ENCODE results near the gene WDR47.

The WDR47 gene

GRCh38 chr1:108976658-108977057, 65.2 kb downstream of the WDR47 start:
- FAIRE-seq (no peak), DNase-seq (ENCODE audit: insufficient read length, low spot score) (no peak)
- TF ChIP-seq POU2F2 (IDR thresholded peaks at IDR 0.05; ENCODE audit: low read depth, low read length) (no peak), POLR2A (IDR thresholded peaks at IDR 0.05; ENCODE audit: low read depth, low read length) (no peak), PAX5 (IDR thresholded peaks at IDR 0.05; ENCODE audit: insufficient read depth, low read length, severe bottlenecking) (no peak), POLR2AphosphoS5 (IDR thresholded peaks at IDR 0.05; ENCODE audit: low read depth, low read length) (no peak), SPI1 (IDR thresholded peaks at IDR 0.05; ENCODE audit: low read depth, low read length) (no peak), TAF1 (IDR thresholded peaks at IDR 0.05; ENCODE audit: low read depth, low read length) (no peak)

GRCh38 chr1:108972951-108973350, 69.0 kb downstream of the WDR47 start:
- no peak for FAIRE-seq

GRCh38 chr1:108969346-108969745, 72.6 kb downstream of the WDR47 start:
- TF ChIP-seq POU2F2 (IDR thresholded peaks at IDR 0.05; ENCODE audit: low read depth, low read length) (no peak), PAX5 (IDR thresholded peaks at IDR 0.05; ENCODE audit: insufficient read depth, low read length, severe bottlenecking) (no peak), TAF1 (IDR thresholded peaks at IDR 0.05; ENCODE audit: low read depth, low read length) (no peak), SPI1 (IDR thresholded peaks at IDR 0.05; ENCODE audit: low read depth, low read length) (no peak), POLR2AphosphoS5 (IDR thresholded peaks at IDR 0.05; ENCODE audit: low read depth, low read length) (no peak), POLR2A (IDR thresholded peaks at IDR 0.05; ENCODE audit: low read depth, low read length) (no peak)
- DNase-seq (ENCODE audit: insufficient read length, low spot score) (no peak), FAIRE-seq (no peak)

More at GRCh38 chr1:108972951-108973350, 69.0 kb downstream of the WDR47 start:
- TF ChIP-seq SPI1 (IDR thresholded peaks at IDR 0.05; ENCODE audit: low read depth, low read length) (no peak), TAF1 (IDR thresholded peaks at IDR 0.05; ENCODE audit: low read depth, low read length) (no peak), POLR2AphosphoS5 (IDR thresholded peaks at IDR 0.05; ENCODE audit: low read depth, low read length) (no peak), POLR2A (IDR thresholded peaks at IDR 0.05; ENCODE audit: low read depth, low read length) (no peak)
- DNase-seq (ENCODE audit: insufficient read length, low spot score) = no peak

GRCh38 chr1:108963052-108963686, 78.7 kb downstream of the WDR47 start, which contains the start of gene CLCC1:
CLCC1 (minus strand) TSS chr1:108963484; CDS start chr1:108950437, 13,047 bp downstream.
- peak; percentile 86 for DNase-seq (ENCODE audit: insufficient read length, low spot score)
- peak; percentile 69; the same call in 1 of the 2 replicates for TF ChIP-seq POLR2A (IDR thresholded peaks at IDR 0.05; ENCODE audit: low read depth, low read length)
- peak; percentile 86 for TF ChIP-seq POLR2AphosphoS5 (IDR thresholded peaks at IDR 0.05; ENCODE audit: low read depth, low read length)
- TF ChIP-seq POU2F2 (IDR thresholded peaks at IDR 0.05; ENCODE audit: low read depth, low read length) = peak; percentile 63; the same call in 1 of the 2 replicates
- no peak; the same call in 1 of the 2 replicates for TF ChIP-seq TAF1 (IDR thresholded peaks at IDR 0.05; ENCODE audit: low read depth, low read length)
- no peak for TF ChIP-seq SPI1 (IDR thresholded peaks at IDR 0.05; ENCODE audit: low read depth, low read length)
- TF ChIP-seq PAX5 (IDR thresholded peaks at IDR 0.05; ENCODE audit: insufficient read depth, low read length, severe bottlenecking) = peak; percentile 76
- FAIRE-seq = peak; percentile 91

GRCh38 chr1:108962681-108963051, 79.2 kb downstream of the WDR47 start:
- DNase-seq (ENCODE audit: insufficient read length, low spot score) = no peak
- TF ChIP-seq SPI1 (IDR thresholded peaks at IDR 0.05; ENCODE audit: low read depth, low read length) (no peak), TAF1 (IDR thresholded peaks at IDR 0.05; ENCODE audit: low read depth, low read length) (no peak), POLR2A (IDR thresholded peaks at IDR 0.05; ENCODE audit: low read depth, low read length) (no peak), POU2F2 (IDR thresholded peaks at IDR 0.05; ENCODE audit: low read depth, low read length) (no peak), POLR2AphosphoS5 (IDR thresholded peaks at IDR 0.05; ENCODE audit: low read depth, low read length) (no peak), PAX5 (IDR thresholded peaks at IDR 0.05; ENCODE audit: insufficient read depth, low read length, severe bottlenecking) (no peak)
- FAIRE-seq = no peak

GRCh38 chr1:108961752-108962486, 80.0 kb downstream of the WDR47 start:
- no peak for TF ChIP-seq SPI1 (IDR thresholded peaks at IDR 0.05; ENCODE audit: low read depth, low read length)
- no peak for TF ChIP-seq POU2F2 (IDR thresholded peaks at IDR 0.05; ENCODE audit: low read depth, low read length)
- TF ChIP-seq POLR2AphosphoS5 (IDR thresholded peaks at IDR 0.05; ENCODE audit: low read depth, low read length) = no peak
- DNase-seq (ENCODE audit: insufficient read length, low spot score) = no peak
- FAIRE-seq = no peak

GRCh38 chr1:108961198-108961597, 80.7 kb downstream of the WDR47 start:
- TF ChIP-seq POLR2A (IDR thresholded peaks at IDR 0.05; ENCODE audit: low read depth, low read length) = no peak
- TF ChIP-seq PAX5 (IDR thresholded peaks at IDR 0.05; ENCODE audit: insufficient read depth, low read length, severe bottlenecking) = no peak
- TF ChIP-seq SPI1 (IDR thresholded peaks at IDR 0.05; ENCODE audit: low read depth, low read length) = no peak
- TF ChIP-seq POU2F2 (IDR thresholded peaks at IDR 0.05; ENCODE audit: low read depth, low read length) = no peak
- TF ChIP-seq POLR2AphosphoS5 (IDR thresholded peaks at IDR 0.05; ENCODE audit: low read depth, low read length) = no peak
- TF ChIP-seq TAF1 (IDR thresholded peaks at IDR 0.05; ENCODE audit: low read depth, low read length) = no peak
- FAIRE-seq = no peak
- no peak for DNase-seq (ENCODE audit: insufficient read length, low spot score)

GRCh38 chr1:108960719-108961118, 81.2 kb downstream of the WDR47 start:
- FAIRE-seq (no peak), DNase-seq (ENCODE audit: insufficient read length, low spot score) (no peak)
- TF ChIP-seq POLR2AphosphoS5 (IDR thresholded peaks at IDR 0.05; ENCODE audit: low read depth, low read length) (no peak), POU2F2 (IDR thresholded peaks at IDR 0.05; ENCODE audit: low read depth, low read length) (no peak), SPI1 (IDR thresholded peaks at IDR 0.05; ENCODE audit: low read depth, low read length) (no peak), PAX5 (IDR thresholded peaks at IDR 0.05; ENCODE audit: insufficient read depth, low read length, severe bottlenecking) (no peak), POLR2A (IDR thresholded peaks at IDR 0.05; ENCODE audit: low read depth, low read length) (no peak), TAF1 (IDR thresholded peaks at IDR 0.05; ENCODE audit: low read depth, low read length) (no peak)

GRCh38 chr1:108957888-108958287, 84.0 kb downstream of the WDR47 start:
- TF ChIP-seq TAF1 (IDR thresholded peaks at IDR 0.05; ENCODE audit: low read depth, low read length) = no peak
- TF ChIP-seq SPI1 (IDR thresholded peaks at IDR 0.05; ENCODE audit: low read depth, low read length) = no peak
- TF ChIP-seq POLR2AphosphoS5 (IDR thresholded peaks at IDR 0.05; ENCODE audit: low read depth, low read length) = no peak
- no peak for TF ChIP-seq POU2F2 (IDR thresholded peaks at IDR 0.05; ENCODE audit: low read depth, low read length)
- TF ChIP-seq POLR2A (IDR thresholded peaks at IDR 0.05; ENCODE audit: low read depth, low read length) = no peak
- no peak for TF ChIP-seq PAX5 (IDR thresholded peaks at IDR 0.05; ENCODE audit: insufficient read depth, low read length, severe bottlenecking)
- DNase-seq (ENCODE audit: insufficient read length, low spot score) (no peak), FAIRE-seq (no peak)

All from GM12891 (cell line).